HepG2 (cell line): ENCODE measurements around the gene PRDM7. TPM values are rescaled to one million over a fixed set of nuclear protein-coding genes. Genes with fewer than 3 reads are reported as not detected.

Source experiments
- DNMT3B ChIP-seq: conservative IDR thresholded peaks from 2 replicates; pipeline ENCODE4 v1.6.1; 2016; ENCODE audit warnings: missing biosample characterization, control low read depth
- IRX3 ChIP-seq: sonication (generic); formaldehyde crosslinking; IDR thresholded peaks from 2 replicates; pipeline ENCODE4 v1.8.1; 2023; ENCODE audit warnings: mild to moderate bottlenecking, low read depth, missing genetic modification reagents, borderline replicate concordance
- MEIS1 ChIP-seq: sonication (generic); formaldehyde crosslinking; IDR thresholded peaks from 2 replicates; pipeline ENCODE4 v1.9.0; 2021; ENCODE audit warnings: mild to moderate bottlenecking, missing genetic modification reagents, moderate library complexity, borderline replicate concordance
- MIXL1 ChIP-seq: IDR thresholded peaks from 2 replicates; pipeline ENCODE4 v1.6.1; 2016
- REXO4 ChIP-seq: sonication (generic); formaldehyde crosslinking; IDR thresholded peaks from 2 replicates; pipeline ENCODE4 v1.8.0; 2022; ENCODE audit warnings: missing genetic modification reagents, mild to moderate bottlenecking, borderline replicate concordance
- SMAD1 ChIP-seq: sonication (generic); formaldehyde crosslinking; IDR thresholded peaks from 2 replicates; pipeline ENCODE4 v1.4.0; 2020; ENCODE audit warnings: missing genetic modification reagents, low read depth, mild to moderate bottlenecking, borderline replicate concordance
- SMYD3 ChIP-seq: sonication (generic); formaldehyde crosslinking; IDR thresholded peaks from 2 replicates; pipeline ENCODE4 v1.8.1; 2023; ENCODE audit warnings: mild to moderate bottlenecking, missing genetic modification reagents
- SOX6 ChIP-seq, 2 experiments: fragments of 450-650 bp in 1 of 2; sonication (generic) in 1 of 2; formaldehyde crosslinking in 1 of 2; IDR thresholded peaks; 2 replicates each; pipeline versions ENCODE4 v1.4.0 to v1.6.1; 2017 to 2020; ENCODE audit warnings: antibody characterized with exemption in 1 of 2, mild to moderate bottlenecking in 1 of 2, missing genetic modification reagents in 1 of 2
- SRSF1 ChIP-seq: fragments of 200-400 bp; formaldehyde crosslinking; optimal IDR thresholded peaks from 2 replicates; pipeline ENCODE3; 2017; ENCODE audit warnings: mild to moderate bottlenecking, low read depth, low read length, moderate library complexity
- TEAD3 ChIP-seq: optimal IDR thresholded peaks from 2 replicates; pipeline ENCODE3; 2016; ENCODE audit warnings: borderline replicate concordance
- YEATS2 ChIP-seq: sonication (generic); formaldehyde crosslinking; IDR thresholded peaks from 2 replicates; pipeline ENCODE4 v1.4.0; 2020; ENCODE audit warnings: missing genetic modification reagents, borderline replicate concordance
- ZBTB14 ChIP-seq: sonication (generic); formaldehyde crosslinking; IDR thresholded peaks from 2 replicates; pipeline ENCODE4 v1.4.0; 2020; ENCODE audit warnings: missing genetic modification reagents
- ZBTB37 ChIP-seq: sonication (generic); formaldehyde crosslinking; IDR thresholded peaks from 2 replicates; pipeline ENCODE4 v1.4.0; 2020; ENCODE audit warnings: mild to moderate bottlenecking, missing genetic modification reagents
- ZNF260 ChIP-seq: sonication (generic); formaldehyde crosslinking; IDR thresholded peaks from 2 replicates; pipeline ENCODE4 v1.4.0; 2020; ENCODE audit warnings: missing genetic modification reagents, low read depth, mild to moderate bottlenecking, borderline replicate concordance
- ZNF446 ChIP-seq: sonication (generic); formaldehyde crosslinking; IDR thresholded peaks from 2 replicates; pipeline ENCODE4 v1.5.0; 2020; ENCODE audit warnings: mild to moderate bottlenecking, missing genetic modification reagents
- ZNF460 ChIP-seq: sonication (generic); formaldehyde crosslinking; IDR thresholded peaks from 2 replicates; pipeline ENCODE4 v1.5.1; 2020; ENCODE audit warnings: missing genetic modification reagents, mild to moderate bottlenecking, borderline replicate concordance
- ZNF607 ChIP-seq: sonication (generic); formaldehyde crosslinking; IDR thresholded peaks from 2 replicates; pipeline ENCODE4 v1.5.1; 2020; ENCODE audit warnings: missing genetic modification reagents, mild to moderate bottlenecking, borderline replicate concordance
- ZNF691 ChIP-seq: sonication (generic); formaldehyde crosslinking; IDR thresholded peaks from 2 replicates; pipeline ENCODE4 v1.4.0; 2020; ENCODE audit warnings: missing genetic modification reagents, low read depth, mild to moderate bottlenecking, borderline replicate concordance
- ZNF746 ChIP-seq: sonication (generic); formaldehyde crosslinking; IDR thresholded peaks from 2 replicates; pipeline ENCODE4 v1.8.0; 2022; ENCODE audit warnings: mild to moderate bottlenecking, missing genetic modification reagents
- ZNF841 ChIP-seq: sonication (generic); formaldehyde crosslinking; IDR thresholded peaks from 2 replicates; pipeline ENCODE4 v1.8.1; 2023; ENCODE audit warnings: missing genetic modification reagents, borderline replicate concordance
- ZSCAN12 ChIP-seq: sonication (generic); formaldehyde crosslinking; IDR thresholded peaks from 2 replicates; pipeline ENCODE4 v1.9.0; 2021; ENCODE audit warnings: mild to moderate bottlenecking, missing genetic modification reagents
- polyA plus RNA-seq, 8 experiments: library from polyadenylated mRNA; depleted of rRNA in 3 of 8; stranded (reverse) in 7 of 8; unstranded in 1 of 8; fragments of >200 nt; fragmentation: Illumina TruSeq in 4 of 8; extraction: Trizol in 4 of 8; gene quantifications; 2 replicates each; pipeline versions ENCODE4 v1.2.1 to v1.2.3, GENCODE V29; 2011 to 2016; ENCODE audit warnings: low read depth in 4 of 8, missing spikeins in 1 of 8, mixed read lengths in 1 of 8; ENCODE audit not compliant: insufficient read depth in 1 of 8
- total RNA-seq, 5 experiments: library from RNA; depleted of rRNA; stranded (reverse); fragments of >200 nt; fragmentation: Illumina TruSeq; extraction: Trizol; gene quantifications; 2 replicates each; pipeline ENCODE4 v1.2.3, GENCODE V29; 2016; ENCODE audit warnings: low read depth in 1 of 5
- TF ChIP-seq, protein P1 (sequence below), 2 experiments: sonication (generic) in 1 of 2; formaldehyde crosslinking in 1 of 2; IDR thresholded peaks; 2 replicates each; pipeline versions ENCODE4 v1.4.0 to v1.6.1; 2018 to 2020; ENCODE audit warnings: missing genetic modification reagents in 2 of 2, borderline replicate concordance in 1 of 2, low read depth in 1 of 2, mild to moderate bottlenecking in 1 of 2, missing biosample characterization in 1 of 2
- TF ChIP-seq, protein P2 (sequence below): sonication (generic); formaldehyde crosslinking; IDR thresholded peaks from 2 replicates; pipeline ENCODE4 v1.4.0; 2020; ENCODE audit warnings: missing genetic modification reagents

Gene PRDM7
- total and polyA plus RNA-seq, 2 of the 13 experiments (the other 11 are each of a cell fraction or from before 2014, with no cell fraction given) = not detected

- TF ChIP-seq ZNF691 (CRISPR knock-in tag) (peak; percentile 49; the same call in 1 of the 2 replicates), ZNF260 (CRISPR knock-in tag) (no peak), YEATS2 (CRISPR knock-in tag) (0 out of 2 replicates have a peak, but pooled peaks have one; percentile 39), ZNF746 (CRISPR knock-in tag) (peak; percentile 79), ZBTB37 (peak; percentile 74; the same call in 1 of the 2 replicates), ZBTB14 (no peak), SMYD3 (no peak), ZNF460 (CRISPR knock-in tag) (no peak; the same call in 1 of the 2 replicates), ZNF607 (CRISPR knock-in tag) (peak; percentile 92), SOX6 (IDR thresholded peaks at IDR 0.05) (no peak), SOX6 (CRISPR knock-in tag; IDR thresholded peaks at IDR 0.05) (no peak), DNMT3B (CRISPR knock-in tag) (no peak), MIXL1 (no peak), TEAD3 (no peak), SRSF1 (peak; percentile 66), ZSCAN12 (CRISPR knock-in tag) (peak; percentile 17; the same call in 1 of the 2 replicates), IRX3 (no peak), ZNF841 (CRISPR knock-in tag) (no peak), REXO4 (CRISPR knock-in tag) (no peak), ZNF446 (CRISPR knock-in tag) (no peak), MEIS1 (CRISPR knock-in tag) (peak; percentile 79; the same call in 1 of the 2 replicates), SMAD1 (CRISPR knock-in tag) (no peak)
- TF ChIP-seq, protein P1, sequence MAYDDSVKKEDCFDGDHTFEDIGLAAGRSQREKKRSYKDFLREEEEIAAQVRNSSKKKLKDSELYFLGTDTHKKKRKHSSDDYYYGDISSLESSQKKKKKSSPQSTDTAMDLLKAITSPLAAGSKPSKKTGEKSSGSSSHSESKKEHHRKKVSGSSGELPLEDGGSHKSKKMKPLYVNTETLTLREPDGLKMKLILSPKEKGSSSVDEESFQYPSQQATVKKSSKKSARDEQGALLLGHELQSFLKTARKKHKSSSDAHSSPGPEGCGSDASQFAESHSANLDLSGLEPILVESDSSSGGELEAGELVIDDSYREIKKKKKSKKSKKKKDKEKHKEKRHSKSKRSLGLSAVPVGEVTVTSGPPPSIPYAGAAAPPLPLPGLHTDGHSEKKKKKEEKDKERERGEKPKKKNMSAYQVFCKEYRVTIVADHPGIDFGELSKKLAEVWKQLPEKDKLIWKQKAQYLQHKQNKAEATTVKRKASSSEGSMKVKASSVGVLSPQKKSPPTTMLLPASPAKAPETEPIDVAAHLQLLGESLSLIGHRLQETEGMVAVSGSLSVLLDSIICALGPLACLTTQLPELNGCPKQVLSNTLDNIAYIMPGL (CRISPR knock-in tag; IDR thresholded peaks at IDR 0.05; ENCODE audit: borderline replicate concordance in 1 of 2, low read depth in 1 of 2) = peak; percentile 42 to 57; a peak in 3 of 4 replicates
- TF ChIP-seq, protein P2, sequence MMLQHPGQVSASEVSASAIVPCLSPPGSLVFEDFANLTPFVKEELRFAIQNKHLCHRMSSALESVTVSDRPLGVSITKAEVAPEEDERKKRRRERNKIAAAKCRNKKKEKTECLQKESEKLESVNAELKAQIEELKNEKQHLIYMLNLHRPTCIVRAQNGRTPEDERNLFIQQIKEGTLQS (CRISPR knock-in tag) = 0 out of 2 replicates have a peak, but pooled peaks have one; percentile 30
Observed at GRCh38 chr16:90046971-90047713, 30.0 kb downstream of the PRDM7 start (continued).
